IPS-11a (cell line): ENCODE data around the gene PLA2G6.
A peak's percentile ranks its signal among the peaks of the same experiment; 100 is the strongest.

Source experiments
- H3K4me3 ChIP-seq: one replicate; pipeline ENCODE4 v1.5.1; 2013; ENCODE audit warnings: low read depth, low read length, control low read depth

The PLA2G6 gene

GRCh38 chr22:38181453-38182200 is at the start of gene PLA2G6:
TSS of gene PLA2G6 (minus strand) at chr22:38181830. CDS start at chr22:38169426, 12,404 bp downstream.
- H3K4me3 ChIP-seq = peak within 1 kb of the TSS; percentile 43

GRCh38 chr22:38230916-38231315 is 49.3 kb upstream of the PLA2G6 start:
- no peak overlapping the region for H3K4me3 ChIP-seq

- H3K4me3 ChIP-seq = no peak overlapping the region
These were observed 48.6 kb upstream of the PLA2G6 start for GRCh38 chr22:38230108-38230825.

GRCh38 chr22:38228873-38229740 is 47.5 kb upstream of the PLA2G6 start:
- H3K4me3 ChIP-seq = no peak overlapping the region

GRCh38 chr22:38228326-38228872 is 46.8 kb upstream of the PLA2G6 start:
- no peak overlapping the region for H3K4me3 ChIP-seq

- no peak overlapping the region for H3K4me3 ChIP-seq
These were observed 45.4 kb upstream of the PLA2G6 start for GRCh38 chr22:38226853-38227649.

- H3K4me3 ChIP-seq = no peak overlapping the region
These were observed 41.8 kb upstream of the PLA2G6 start for GRCh38 chr22:38223289-38223960.

GRCh38 chr22:38222797-38223119 is 41.1 kb upstream of the PLA2G6 start:
- H3K4me3 ChIP-seq = no peak overlapping the region

- H3K4me3 ChIP-seq = no peak overlapping the region
These were observed 40.5 kb upstream of the PLA2G6 start for GRCh38 chr22:38221908-38222796.

- no peak overlapping the region for H3K4me3 ChIP-seq
These were observed 39.8 kb upstream of the PLA2G6 start for GRCh38 chr22:38221407-38221806.

- H3K4me3 ChIP-seq = no peak overlapping the region
These were observed 39.2 kb upstream of the PLA2G6 start for GRCh38 chr22:38220653-38221386.

GRCh38 chr22:38220163-38220562 is 38.5 kb upstream of the PLA2G6 start:
- no peak overlapping the region for H3K4me3 ChIP-seq

- H3K4me3 ChIP-seq = no peak overlapping the region
These were observed 38.0 kb upstream of the PLA2G6 start for GRCh38 chr22:38219632-38220031.

GRCh38 chr22:38218661-38219622 is 37.3 kb upstream of the PLA2G6 start:
- no peak overlapping the region for H3K4me3 ChIP-seq

- H3K4me3 ChIP-seq = no peak overlapping the region
These were observed 33.8 kb upstream of the PLA2G6 start for GRCh38 chr22:38215156-38216038.
